Peyer's patch (tissue), 4 donors: ENCODE results near the gene CYSRT1.

Source experiments
- POLR2A ChIP-seq, 2 donors: fragments of 450-650 bp; IDR thresholded peaks; one replicate each; pipeline ENCODE4 v1.5.1; 2017; ENCODE audit warnings: antibody characterized with exemption in 2 of 2, mild to moderate bottlenecking in 2 of 2, moderate library complexity in 2 of 2
- TF ChIP-seq, protein P1 (sequence below), 6 experiments: fragments of 450-650 bp in 4 of 6; fragments of 200-600 bp in 2 of 6; sonication (generic) in 1 of 6; IDR thresholded peaks; one replicate each; pipeline ENCODE4 v1.5.1; 2017 to 2019; ENCODE audit warnings: antibody characterized with exemption in 6 of 6, mild to moderate bottlenecking in 3 of 6, moderate library complexity in 1 of 6

- TF ChIP-seq, protein P1, sequence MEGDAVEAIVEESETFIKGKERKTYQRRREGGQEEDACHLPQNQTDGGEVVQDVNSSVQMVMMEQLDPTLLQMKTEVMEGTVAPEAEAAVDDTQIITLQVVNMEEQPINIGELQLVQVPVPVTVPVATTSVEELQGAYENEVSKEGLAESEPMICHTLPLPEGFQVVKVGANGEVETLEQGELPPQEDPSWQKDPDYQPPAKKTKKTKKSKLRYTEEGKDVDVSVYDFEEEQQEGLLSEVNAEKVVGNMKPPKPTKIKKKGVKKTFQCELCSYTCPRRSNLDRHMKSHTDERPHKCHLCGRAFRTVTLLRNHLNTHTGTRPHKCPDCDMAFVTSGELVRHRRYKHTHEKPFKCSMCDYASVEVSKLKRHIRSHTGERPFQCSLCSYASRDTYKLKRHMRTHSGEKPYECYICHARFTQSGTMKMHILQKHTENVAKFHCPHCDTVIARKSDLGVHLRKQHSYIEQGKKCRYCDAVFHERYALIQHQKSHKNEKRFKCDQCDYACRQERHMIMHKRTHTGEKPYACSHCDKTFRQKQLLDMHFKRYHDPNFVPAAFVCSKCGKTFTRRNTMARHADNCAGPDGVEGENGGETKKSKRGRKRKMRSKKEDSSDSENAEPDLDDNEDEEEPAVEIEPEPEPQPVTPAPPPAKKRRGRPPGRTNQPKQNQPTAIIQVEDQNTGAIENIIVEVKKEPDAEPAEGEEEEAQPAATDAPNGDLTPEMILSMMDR (IDR thresholded peaks at IDR 0.05): no peak
- peak in 1 of 2 donors; percentile 34 for TF ChIP-seq POLR2A (IDR thresholded peaks at IDR 0.05)
Measured at GRCh38 chr9:137201205-137201868, 23.6 kb upstream of the CYSRT1 start.
